ENCODE data around the gene RPS6KA3. TPM values are rescaled to one million over a fixed set of nuclear protein-coding genes. Genes with fewer than 3 reads are reported as not detected.
A peak's percentile ranks its signal among the peaks of the same experiment; 100 is the strongest.

The RPS6KA3 gene
- total RNA-seq, 3 donors from 2014 or later (not counting 1 experiment from before 2014, with no cell fraction given) = 62.1 to 82.9 (median 79.4) TPM

GRCh38 chrX:20139966-20140365, 126.7 kb downstream of the RPS6KA3 start:
- H3K4me3 ChIP-seq (ENCODE audit: low read length) = no peak overlapping the region

DNA sequence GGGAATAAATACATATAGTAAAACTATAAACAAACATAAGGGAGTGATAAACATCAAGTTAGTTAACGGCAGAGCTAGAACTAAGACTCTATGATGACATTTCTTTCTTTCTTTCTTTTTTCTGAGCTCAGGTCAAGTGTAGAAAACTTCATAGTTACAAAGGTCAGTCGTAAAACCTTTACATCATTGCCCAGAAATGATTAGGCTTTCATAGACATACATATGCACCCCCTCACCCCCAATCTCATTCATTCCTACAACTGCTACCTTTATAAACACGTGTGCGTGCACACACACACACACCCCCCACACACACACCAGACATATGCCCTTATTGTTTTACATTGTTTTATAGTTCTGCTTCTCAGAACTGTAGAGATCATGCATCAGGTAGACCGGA, 130.8 kb downstream of the RPS6KA3 start:
- Mint-ChIP-seq H3K9me3 (no peaks in the 10 kb centered on the region), H3K36me3 (peaks cover 8% of the 10 kb centered on the region), H3K4me3 (no peak overlapping the region), H3K27ac (peak overlapping the region; percentile 9 to 11), H3K27me3 (ENCODE audit: low read depth in 2 of 2) (no peaks in the 10 kb centered on the region), H3K4me1 (peaks cover 28 to 32% of the 10 kb centered on the region in 2 donors)
- WGBS (ENCODE audit: insufficient coverage) = 63% methylated on average over 5 of the region's 5 CpGs
- H3K27ac ChIP-seq (ENCODE audit: low read length) = no peak overlapping the region
- no peak overlapping the region for H3K4me3 ChIP-seq (ENCODE audit: low read length)
- peaks cover 2% of the 10 kb centered on the region for H3K4me1 ChIP-seq (ENCODE audit: control insufficient read depth, insufficient read depth, low read length)
- no peak for TF ChIP-seq CTCF (IDR thresholded peaks at IDR 0.05)
- no peaks in the 10 kb centered on the region for H3K27me3 ChIP-seq (ENCODE audit: control insufficient read depth, insufficient read depth, low read length)
- intact Hi-C loops (cut with micrococcal nuclease) = no loop called here
- no peaks in the 10 kb centered on the region for H3K9me3 ChIP-seq (ENCODE audit: control insufficient read depth, insufficient read depth, low read length)
- H3K36me3 ChIP-seq (ENCODE audit: control insufficient read depth, insufficient read depth, low read length) = peaks cover 36% of the 10 kb centered on the region
- no peak for ATAC-seq
- DNase-seq = no peak

More at GRCh38 chrX:20139966-20140365, 126.7 kb downstream of the RPS6KA3 start:
- no peaks in the 10 kb centered on the region for H3K27me3 Mint-ChIP-seq (ENCODE audit: low read depth in 2 of 2)
- no peak overlapping the region for H3K27ac ChIP-seq (ENCODE audit: low read length)
- no peaks in the 10 kb centered on the region for H3K9me3 Mint-ChIP-seq
- peak overlapping the region; percentile 52 to 94 for H3K27ac Mint-ChIP-seq
- no CpG with 5 or more reads among the region's 2 CpGs for WGBS (ENCODE audit: insufficient coverage)
- ATAC-seq (no peak), DNase-seq (no peak)
- H3K36me3 ChIP-seq (ENCODE audit: control insufficient read depth, insufficient read depth, low read length) = peaks cover 21% of the 10 kb centered on the region
- H3K27me3 ChIP-seq (ENCODE audit: control insufficient read depth, insufficient read depth, low read length) = no peaks in the 10 kb centered on the region
- no peak for TF ChIP-seq CTCF (IDR thresholded peaks at IDR 0.05)
- peak overlapping the region; percentile 92 for H3K4me3 Mint-ChIP-seq
- H3K4me1 Mint-ChIP-seq = peaks cover 28 to 33% of the 10 kb centered on the region in 2 donors
- intact Hi-C loops (cut with micrococcal nuclease) = no loop called here
- H3K9me3 ChIP-seq (ENCODE audit: control insufficient read depth, insufficient read depth, low read length) = no peaks in the 10 kb centered on the region
- H3K4me1 ChIP-seq (ENCODE audit: control insufficient read depth, insufficient read depth, low read length) = peaks cover 9% of the 10 kb centered on the region
- H3K36me3 Mint-ChIP-seq = no peaks in the 10 kb centered on the region

- no peak for DNase-seq
- WGBS (ENCODE audit: insufficient coverage) = 100% methylated on average over 1 of the region's 1 CpG
- Histone ChIP-seq H3K4me1 (ENCODE audit: control insufficient read depth, insufficient read depth, low read length) (no peaks in the 10 kb centered on the region), H3K36me3 (ENCODE audit: control insufficient read depth, insufficient read depth, low read length) (peaks cover 56% of the 10 kb centered on the region), H3K4me3 (ENCODE audit: low read length) (no peak overlapping the region), H3K9me3 (ENCODE audit: control insufficient read depth, insufficient read depth, low read length) (no peaks in the 10 kb centered on the region), H3K27ac (ENCODE audit: low read length) (no peak overlapping the region), H3K27me3 (ENCODE audit: control insufficient read depth, insufficient read depth, low read length) (no peaks in the 10 kb centered on the region)
- no peak for TF ChIP-seq CTCF (IDR thresholded peaks at IDR 0.05)
- Mint-ChIP-seq H3K27me3 (ENCODE audit: low read depth in 2 of 2) (no peaks in the 10 kb centered on the region), H3K4me3 (no peak overlapping the region), H3K4me1 (peaks cover 10% of the 10 kb centered on the region in 2 donors), H3K36me3 (peaks cover 17% of the 10 kb centered on the region), H3K9me3 (no peaks in the 10 kb centered on the region), H3K27ac (peak overlapping the region in 1 of 2 donors; percentile 48)
- intact Hi-C loops (cut with micrococcal nuclease) = loop anchor here (5.0 kb wide), 1 partner anchor 225 kb away; no protein-coding TSS in a partner anchor
- no peak for ATAC-seq
Measured at GRCh38 chrX:20132666-20133065, 134.0 kb downstream of the RPS6KA3 start.

DNA sequence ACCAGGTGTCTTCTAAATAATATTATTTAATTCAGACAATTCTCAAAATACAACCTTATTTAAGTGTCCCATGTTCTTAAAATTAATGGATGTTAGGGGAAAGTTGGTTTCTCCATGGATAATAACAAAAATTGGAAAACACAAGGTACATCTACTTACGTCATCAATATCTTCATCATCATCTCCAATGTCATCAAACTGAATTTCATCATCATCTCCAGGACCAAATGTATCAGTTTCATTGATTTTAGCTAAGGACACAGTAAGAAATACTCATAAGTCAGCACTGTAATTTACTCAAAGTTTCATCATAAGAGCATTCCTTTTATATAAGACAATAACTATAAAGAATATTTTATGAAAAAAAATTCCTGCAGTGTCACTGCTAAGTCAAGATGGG, 136.4 kb downstream of the RPS6KA3 start:
- ATAC-seq (no peak), DNase-seq (no peak)
- Histone ChIP-seq H3K27ac (ENCODE audit: low read length) (no peak overlapping the region), H3K36me3 (ENCODE audit: control insufficient read depth, insufficient read depth, low read length) (peaks cover 39% of the 10 kb centered on the region), H3K4me1 (ENCODE audit: control insufficient read depth, insufficient read depth, low read length) (no peaks in the 10 kb centered on the region), H3K4me3 (ENCODE audit: low read length) (no peak overlapping the region), H3K9me3 (ENCODE audit: control insufficient read depth, insufficient read depth, low read length) (no peaks in the 10 kb centered on the region), H3K27me3 (ENCODE audit: control insufficient read depth, insufficient read depth, low read length) (no peaks in the 10 kb centered on the region)
- Mint-ChIP-seq H3K4me1 (no peaks in the 10 kb centered on the region), H3K4me3 (no peak overlapping the region), H3K27me3 (ENCODE audit: low read depth in 2 of 2) (no peaks in the 10 kb centered on the region), H3K9me3 (no peaks in the 10 kb centered on the region), H3K27ac (no peak overlapping the region), H3K36me3 (peaks cover 17% of the 10 kb centered on the region)
- intact Hi-C loops (cut with micrococcal nuclease) = loop anchor here (5.0 kb wide), 1 partner anchor 223 kb away; no protein-coding TSS in a partner anchor
- WGBS (ENCODE audit: insufficient coverage) = 100% methylated on average over 1 of the region's 1 CpG
- no peak for TF ChIP-seq CTCF (IDR thresholded peaks at IDR 0.05)

All from natural killer cell (primary cell).